GM12878 (cell line): ENCODE data around the gene TMC6. TPM values are rescaled to one million over a fixed set of nuclear protein-coding genes. Genes with fewer than 3 reads are reported as not detected.

Experiments
- ATAC-seq: fragments of 200-7000 bp; cut with Tn5 transposase; 3 replicates; pipeline ENCODE4 v1.9.1; 2020; ENCODE audit warnings: mild to moderate bottlenecking, moderate library complexity
- BruUV-seq: library from RNA; stranded (reverse); fragments of 400-500 nt; replicated peaks from 2 replicates; lab custom pipeline; 2021; lab: Mats Ljungman, UMichigan
- CTCF ChIA-PET: fragments of 300-600 bp; sonication (Branson Sonifier 250); formaldehyde crosslinking; extraction: SDS; loops from one replicate; lab custom pipeline; 2021; ENCODE audit warnings: inconsistent platforms; lab: Yijun Ruan, JAX
- POLR2A ChIA-PET: fragments of 350-600 bp; formaldehyde crosslinking; extraction: SDS; loops from one replicate; lab custom pipeline; 2021; ENCODE audit warnings: inconsistent platforms; lab: Charles Lee
- RAD21 ChIA-PET: fragments of 300-600 bp; sonication (Branson Sonifier 250); formaldehyde crosslinking; loops from one replicate; lab custom pipeline; 2023; ENCODE audit warnings: antibody characterized with exemption; ENCODE audit not compliant: unreplicated experiment; lab: Charles Lee
- SMC1A ChIA-PET: fragments of 300-600 bp; sonication (Branson Sonifier 250); formaldehyde crosslinking; loops from one replicate; lab custom pipeline; 2023; ENCODE audit not compliant: unreplicated experiment, uncharacterized antibody; lab: Charles Lee
- DNase-seq: peaks from one replicate; pipeline ENCODE4 v3.0.0-alpha.2; 2011; ENCODE audit warnings: low read depth, low spot score
- FAIRE-seq: peaks from 3 replicates; lab custom pipeline; 2011; peaks lifted over from hg19 to GRCh38; lab: Jason Lieb, UNC
- H2AFZ ChIP-seq: 2 replicates; pipeline ENCODE4 v1.6.0; 2011; ENCODE audit warnings: low read depth, low read length, control low read depth; ENCODE audit not compliant: control insufficient read depth
- H3K27ac ChIP-seq: 2 replicates; pipeline ENCODE4 v1.5.1; 2011; ENCODE audit warnings: control low read depth; ENCODE audit not compliant: control insufficient read depth, insufficient read depth
- H3K27me3 ChIP-seq, 2 experiments: replicated peaks in 1 of 2; 2 replicates each; pipeline versions ENCODE4 v1.6.0 to v1.6.1; 2011; ENCODE audit warnings: low read length in 1 of 2; ENCODE audit not compliant: control insufficient read depth in 2 of 2, insufficient read depth in 2 of 2
- H3K36me3 ChIP-seq, 2 experiments: 2 replicates each; pipeline ENCODE4 v1.5.1; 2011; ENCODE audit warnings: low read length in 1 of 2; ENCODE audit not compliant: control insufficient read depth in 2 of 2, insufficient read depth in 2 of 2
- H3K4me1 ChIP-seq: 2 replicates; pipeline ENCODE4 v1.6.1; 2011; ENCODE audit warnings: mild to moderate bottlenecking, low read length, moderate library complexity, mixed read lengths; ENCODE audit not compliant: control insufficient read depth, insufficient read depth
- H3K4me2 ChIP-seq: 2 replicates; pipeline ENCODE4 v1.6.0; 2011; ENCODE audit warnings: control low read depth; ENCODE audit not compliant: control insufficient read depth, insufficient read depth
- H3K4me3 ChIP-seq: fragments of 200-600 bp; sonication (generic); 2 replicates; pipeline ENCODE4 v1.5.1; 2016
- H3K79me2 ChIP-seq: 2 replicates; pipeline ENCODE4 v1.6.0; 2011; ENCODE audit warnings: low read length; ENCODE audit not compliant: control insufficient read depth, insufficient read depth
- H3K9ac ChIP-seq: 2 replicates; pipeline ENCODE4 v1.8.0; 2011; ENCODE audit warnings: low read length, control low read depth, mixed read lengths; ENCODE audit not compliant: control insufficient read depth, insufficient read depth
- H3K9me3 ChIP-seq: replicated peaks from 3 replicates; pipeline ENCODE4 v1.5.1; 2011; ENCODE audit warnings: mild to moderate bottlenecking, low read length; ENCODE audit not compliant: control insufficient read depth, insufficient read depth
- H4K20me1 ChIP-seq: 2 replicates; pipeline ENCODE4 v1.6.0; 2011; ENCODE audit not compliant: control insufficient read depth, insufficient read depth
- FOS ChIP-seq: IDR thresholded peaks from 3 replicates; pipeline ENCODE4 v1.6.1; 2011; ENCODE audit warnings: borderline replicate concordance; ENCODE audit not compliant: insufficient read length; ENCODE audit errors: extremely low read depth
- IKZF2 ChIP-seq, 2 experiments: fragments of 450-650 bp; IDR thresholded peaks; 2 replicates each; pipeline ENCODE4 v1.6.1; 2017; ENCODE audit warnings: mild to moderate bottlenecking in 2 of 2, moderate library complexity in 2 of 2
- IRF4 ChIP-seq: IDR thresholded peaks from 2 replicates; pipeline ENCODE4 v1.6.1; 2011; ENCODE audit warnings: low read depth, low read length
- MEF2B ChIP-seq: fragments of 450-650 bp; IDR thresholded peaks from 2 replicates; pipeline ENCODE4 v1.6.1; 2018; ENCODE audit warnings: mild to moderate bottlenecking, moderate library complexity; ENCODE audit not compliant: partially characterized antibody, poor library complexity, severe bottlenecking
- MXI1 ChIP-seq: fragments of 150-350 bp; IDR thresholded peaks from 2 replicates; pipeline ENCODE4 v1.6.1; 2011; ENCODE audit warnings: low read depth, mild to moderate bottlenecking, inconsistent platforms, low read length, improper control_type of control experiment
- NFYA ChIP-seq: IDR thresholded peaks from 2 replicates; pipeline ENCODE4 v1.6.1; 2011; ENCODE audit warnings: low read depth, mild to moderate bottlenecking, low read length, improper control_type of control experiment, borderline replicate concordance
- NRF1 ChIP-seq: conservative IDR thresholded peaks from 2 replicates; pipeline ENCODE4 v1.6.1; 2011; ENCODE audit warnings: mild to moderate bottlenecking, low read depth, low read length, improper control_type of control experiment
- RAD51 ChIP-seq: fragments of 450-650 bp; IDR thresholded peaks from 2 replicates; pipeline ENCODE4 v1.6.1; 2016; ENCODE audit warnings: moderate library complexity, mild to moderate bottlenecking, inconsistent platforms
- REST ChIP-seq: IDR thresholded peaks from 2 replicates; pipeline ENCODE4 v1.6.1; 2012; ENCODE audit warnings: mild to moderate bottlenecking, low read depth, low read length
- SMAD1 ChIP-seq: fragments of 450-650 bp; IDR thresholded peaks from 2 replicates; pipeline ENCODE4 v1.6.1; 2018; ENCODE audit warnings: mild to moderate bottlenecking, low read depth; ENCODE audit not compliant: partially characterized antibody
- SMAD5 ChIP-seq: IDR thresholded peaks from 2 replicates; pipeline ENCODE4 v1.6.1; 2016; ENCODE audit warnings: antibody characterized with exemption, low read depth
- TARDBP ChIP-seq: IDR thresholded peaks from 2 replicates; pipeline ENCODE4 v1.6.1; 2016; ENCODE audit warnings: borderline replicate concordance
- TCF3 ChIP-seq: IDR thresholded peaks from 2 replicates; pipeline ENCODE4 v1.6.1; 2012; ENCODE audit warnings: low read depth, mild to moderate bottlenecking, low read length, borderline replicate concordance; ENCODE audit not compliant: insufficient read depth
- ZNF207 ChIP-seq: fragments of 450-650 bp; IDR thresholded peaks from 2 replicates; pipeline ENCODE4 v1.6.1; 2014; ENCODE audit warnings: antibody characterized with exemption, mild to moderate bottlenecking, borderline replicate concordance
- ZNF217 ChIP-seq: fragments of 450-650 bp; IDR thresholded peaks from 2 replicates; pipeline ENCODE4 v1.6.1; 2017; ENCODE audit warnings: antibody characterized with exemption, mild to moderate bottlenecking
- ZNF384 ChIP-seq: IDR thresholded peaks from 2 replicates; pipeline ENCODE4 v1.6.1; 2012; ENCODE audit warnings: low read depth, mild to moderate bottlenecking, low read length, improper control_type of control experiment, borderline replicate concordance
- ZNF592 ChIP-seq: fragments of 450-650 bp; IDR thresholded peaks from 2 replicates; pipeline ENCODE4 v1.6.1; 2017; ENCODE audit warnings: mild to moderate bottlenecking, moderate library complexity
- ZNF622 ChIP-seq: fragments of 450-650 bp; IDR thresholded peaks from 2 replicates; pipeline ENCODE4 v1.6.1; 2017; ENCODE audit warnings: mild to moderate bottlenecking, inconsistent platforms
- WGBS: methylation state at CpG from one replicate; pipeline ENCODE4 v1.1.6; 2016; ENCODE audit warnings: low lambda C conversion rate; ENCODE audit not compliant: insufficient replicate concordance, insufficient coverage; ENCODE audit errors: missing lambda C conversion rate; 5-methylcytosine and 5-hydroxymethylcytosine counted together
- in situ Hi-C: fragments of 300-500 bp; cut with MboI; formaldehyde crosslinking; loops from 9 replicates; pipeline ENCODE4 v1.14.3; 2018; ENCODE audit warnings: mixed read lengths
- intact Hi-C: fragments of 100-400 bp; cut with micrococcal nuclease; formaldehyde crosslinking; loops from one replicate; pipeline ENCODE4 v1.14.2; 2022; ENCODE audit not compliant: unreplicated experiment
- polyA plus RNA-seq, 11 experiments: library from polyadenylated mRNA; depleted of rRNA in 4 of 11; unstranded in 6 of 11; stranded (reverse) in 5 of 11; fragments of >200 nt; fragmentation: Nextera tagmentation in 4 of 11; fragmentation: Illumina TruSeq in 1 of 11; extraction: Ambion mirVana in 4 of 11; extraction: Trizol in 1 of 11; gene quantifications; 1 replicate in 1 of 11; 2 replicates in 10 of 11; pipeline versions ENCODE4 v1.2.1 to v1.2.3, GENCODE V29; 2011 to 2016; ENCODE audit warnings: inconsistent platforms in 2 of 11, missing spikeins in 2 of 11, low read depth in 1 of 11
- total RNA-seq, 4 experiments: library from RNA; depleted of rRNA in 3 of 4; stranded (reverse); fragments of >200 nt in 3 of 4; fragmentation: Illumina TruSeq in 1 of 4; extraction: Trizol in 1 of 4; gene quantifications; 2 replicates each; pipeline versions ENCODE4 v1.2.1 to v1.2.3, GENCODE V29; 2013 to 2021
- TF ChIP-seq, protein P1 (sequence below): IDR thresholded peaks from 2 replicates; pipeline ENCODE4 v1.6.1; 2012; ENCODE audit warnings: low read depth, low read length, improper control_type of control experiment

TMC6 gene
- total and polyA plus RNA-seq, 10 of the 15 experiments (the other 5 are each of a cell fraction or from before 2014, with no cell fraction given) = 1.9 to 232 (median 60.6) TPM

- FAIRE-seq = no peak
- H2AFZ ChIP-seq = no peak overlapping the region
- H3K9me3 ChIP-seq = no peaks in the 10 kb centered on the region; the same call in 2 of the 3 replicates
- H3K79me2 ChIP-seq = no peaks in the 10 kb centered on the region
- no peaks in the 10 kb centered on the region for H4K20me1 ChIP-seq
- BruUV-seq = no TSS peak
- 89% methylated on average over 16 of the region's 16 CpGs for WGBS
- SMC1A ChIA-PET = no interaction called here
- no peaks in the 10 kb centered on the region for H3K27me3 ChIP-seq
- RAD21 ChIA-PET = no interaction called here
- H3K27ac ChIP-seq = no peak overlapping the region
- intact Hi-C loops (no loop called here), in situ Hi-C loops (no loop called here)
- POLR2A ChIA-PET = interaction anchor here (0.5 kb wide), 1 partner anchor 19 kb away, joined by 4 read pairs; no protein-coding TSS in a partner anchor
- no peak for ATAC-seq
- CTCF ChIA-PET = interaction anchor here (1.2 to 3.5 kb wide), 3 partner anchors 20 to 85 kb away, joined by 3 to 15 read pairs (median 4); no protein-coding TSS in a partner anchor
- no peak for DNase-seq
- H3K4me2 ChIP-seq = no peak overlapping the region
- no peak overlapping the region for H3K4me3 ChIP-seq
- H3K9ac ChIP-seq = no peak overlapping the region
- no peaks in the 10 kb centered on the region for H3K4me1 ChIP-seq
- peaks cover 8% of the 10 kb centered on the region in 2 experiments for H3K36me3 ChIP-seq
- no peak for TF ChIP-seq FOS
- TF ChIP-seq ZNF217 = no peak
- no peak for TF ChIP-seq ZNF622
- TF ChIP-seq, protein P1, sequence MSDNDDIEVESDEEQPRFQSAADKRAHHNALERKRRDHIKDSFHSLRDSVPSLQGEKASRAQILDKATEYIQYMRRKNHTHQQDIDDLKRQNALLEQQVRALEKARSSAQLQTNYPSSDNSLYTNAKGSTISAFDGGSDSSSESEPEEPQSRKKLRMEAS = no peak
- TF ChIP-seq ZNF592 = no peak
- TF ChIP-seq ZNF384 = no peak
- no peak for TF ChIP-seq IRF4
- TF ChIP-seq ZNF207 = no peak
- TF ChIP-seq REST = no peak
- TF ChIP-seq MEF2B = no peak
- TF ChIP-seq MXI1 = no peak
- no peak for TF ChIP-seq TARDBP
- no peak for TF ChIP-seq NRF1
- TF ChIP-seq TCF3 = no peak
- TF ChIP-seq IKZF2 (IDR thresholded peaks at IDR 0.05) = no peak
- no peak for TF ChIP-seq RAD51
- TF ChIP-seq SMAD5 = no peak
- no peak for TF ChIP-seq NFYA
- no peak for TF ChIP-seq SMAD1
Observed at GRCh38 chr17:78105101-78105500, 23.5 kb downstream of the TMC6 start.
